GM23338 (cell line): ENCODE data around the gene KRTAP10-12.

Experiments used
- CTCF ChIP-seq, 2 experiments: fragments of 200-600 bp in 1 of 2; sonication (generic) in 1 of 2; conservative IDR thresholded peaks; 2 replicates each; pipeline versions ENCODE4 v1.5.1 to v1.6.1; 2016 to 2017; ENCODE audit warnings: antibody characterized with exemption in 2 of 2, low read depth in 2 of 2, mild to moderate bottlenecking in 2 of 2, moderate library complexity in 1 of 2
- EZH2 ChIP-seq: fragments of 200-600 bp; sonication (generic); IDR thresholded peaks from one replicate; pipeline ENCODE4 v1.8.0; 2017; ENCODE audit warnings: antibody characterized with exemption, mild to moderate bottlenecking, low read depth; ENCODE audit not compliant: unreplicated experiment
- EZH2phosphoT487 ChIP-seq: fragments of 200-600 bp; sonication (generic); IDR thresholded peaks from one replicate; pipeline ENCODE4 v1.8.1; 2018; ENCODE audit warnings: antibody characterized with exemption; ENCODE audit not compliant: unreplicated experiment
- POLR2AphosphoS5 ChIP-seq: IDR thresholded peaks from 2 replicates; pipeline ENCODE4 v1.6.1; 2016; ENCODE audit warnings: antibody characterized with exemption, low read depth
- REST ChIP-seq: IDR thresholded peaks from one replicate; pipeline ENCODE4 v1.6.1; 2018; ENCODE audit warnings: antibody characterized with exemption; ENCODE audit not compliant: unreplicated experiment

GRCh38 chr21:44730951-44731579, 34.1 kb downstream of the KRTAP10-12 start:
- no peak for TF ChIP-seq EZH2
- TF ChIP-seq CTCF (conservative IDR thresholded peaks at IDR 0.05; ENCODE audit: low read depth in 2 of 2) = no peak
- TF ChIP-seq REST = no peak
- TF ChIP-seq EZH2phosphoT487 = no peak
- TF ChIP-seq POLR2AphosphoS5 = no peak
